ENCODE data around the gene FCER1G. TPM values are rescaled to one million over a fixed set of nuclear protein-coding genes. Genes with fewer than 3 reads are reported as not detected.

The FCER1G gene
- total and polyA plus RNA-seq, 9 donors, result 7.1 to 270 (median 28.9) TPM

DNA sequence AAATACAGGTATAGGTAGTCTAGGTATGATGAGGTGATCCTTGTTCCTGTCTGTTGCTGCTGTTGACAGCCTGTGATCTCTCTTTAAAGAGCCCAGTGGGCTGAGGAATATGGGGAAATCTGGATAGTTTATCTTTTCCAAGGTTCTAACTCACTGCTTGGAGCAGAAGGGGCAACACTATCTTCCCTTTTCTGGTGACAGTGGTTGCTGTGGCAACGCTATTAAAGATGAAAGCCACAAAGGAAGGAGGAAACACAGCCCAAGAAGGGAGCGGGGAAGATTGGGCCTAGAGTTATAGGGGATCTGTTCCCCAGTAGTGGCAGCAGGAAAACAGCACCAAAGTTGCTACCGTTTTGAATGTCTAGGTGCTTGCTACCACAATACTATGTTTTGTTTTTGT is 52.2 kb downstream of the FCER1G start:
- WGBS, 3 donors, result 42 to 53% (median 42%) methylated on average over 3 of the region's 3 CpGs
- Histone ChIP-seq H3K4me3 (no peak overlapping the region), H3K27ac (peak overlapping the region; percentile 8 to 70), H3K9me3 (no peaks in the 10 kb centered on the region), H3K36me3 (no peaks in the 10 kb centered on the region), H3K27me3 (no peaks in the 10 kb centered on the region), H3K4me1 (ENCODE audit: insufficient read depth) (peaks cover 24% of the 10 kb centered on the region)
- intact Hi-C loops (cut with DNase I), result no loop called here
- peak in 2 of 5 donors; percentile 9 to 35 for DNase-seq
- TF ChIP-seq POLR2A (IDR thresholded peaks at IDR 0.05) (no peak), EP300 (IDR thresholded peaks at IDR 0.05) (no peak)
- TF ChIP-seq, protein P1, sequence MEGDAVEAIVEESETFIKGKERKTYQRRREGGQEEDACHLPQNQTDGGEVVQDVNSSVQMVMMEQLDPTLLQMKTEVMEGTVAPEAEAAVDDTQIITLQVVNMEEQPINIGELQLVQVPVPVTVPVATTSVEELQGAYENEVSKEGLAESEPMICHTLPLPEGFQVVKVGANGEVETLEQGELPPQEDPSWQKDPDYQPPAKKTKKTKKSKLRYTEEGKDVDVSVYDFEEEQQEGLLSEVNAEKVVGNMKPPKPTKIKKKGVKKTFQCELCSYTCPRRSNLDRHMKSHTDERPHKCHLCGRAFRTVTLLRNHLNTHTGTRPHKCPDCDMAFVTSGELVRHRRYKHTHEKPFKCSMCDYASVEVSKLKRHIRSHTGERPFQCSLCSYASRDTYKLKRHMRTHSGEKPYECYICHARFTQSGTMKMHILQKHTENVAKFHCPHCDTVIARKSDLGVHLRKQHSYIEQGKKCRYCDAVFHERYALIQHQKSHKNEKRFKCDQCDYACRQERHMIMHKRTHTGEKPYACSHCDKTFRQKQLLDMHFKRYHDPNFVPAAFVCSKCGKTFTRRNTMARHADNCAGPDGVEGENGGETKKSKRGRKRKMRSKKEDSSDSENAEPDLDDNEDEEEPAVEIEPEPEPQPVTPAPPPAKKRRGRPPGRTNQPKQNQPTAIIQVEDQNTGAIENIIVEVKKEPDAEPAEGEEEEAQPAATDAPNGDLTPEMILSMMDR (IDR thresholded peaks at IDR 0.05), result no peak

Small RNA genes lying within 50 kb of the gene (microRNA-seq; reads per million reads assigned to microRNA genes)
- gene MIR5187, result 0 to 0.18 (median 0.16) reads per million in 3 donors

Other genes starting within 250 kb of the FCER1G start
- 10 to 100 TPM; 14.8 to 62.7 (median 34.9) TPM for gene F11R, start 194.1 kb upstream of the FCER1G start, total RNA-seq
- 10 to 100 TPM; 26.1 to 68.5 TPM for gene F11R, start 194.1 kb upstream of the FCER1G start, polyA plus RNA-seq
- gene TSTD1, start 176.3 kb upstream of the FCER1G start, total RNA-seq, result 100 to 1,000 TPM in 1 of 7 donors, 10 to 100 TPM in 6; 32.6 to 200 (median 50.3) TPM
- 100 to 1,000 TPM in 1 of 2 donors, 10 to 100 TPM in 1; 13.6 to 107 TPM for gene TSTD1, start 176.3 kb upstream of the FCER1G start, polyA plus RNA-seq
- gene USF1, start 169.3 kb upstream of the FCER1G start, total RNA-seq, result 10 to 100 TPM; 28.1 to 49.6 (median 44.0) TPM
- gene USF1, start 169.3 kb upstream of the FCER1G start, polyA plus RNA-seq, result 10 to 100 TPM; 38.8 to 54.8 TPM
- gene ARHGAP30, start 145.4 kb upstream of the FCER1G start, total RNA-seq, result 1 to 10 TPM; 1.7 to 6.3 (median 2.8) TPM
- gene ARHGAP30, start 145.4 kb upstream of the FCER1G start, polyA plus RNA-seq, result 1 to 10 TPM; 1.6 to 9.3 TPM
- 1 to 10 TPM in 1 of 7 donors, under 1 TPM in 4, not detected in 2; 0.15 to 4.4 (median 0.26) TPM for gene NECTIN4, start 125.7 kb upstream of the FCER1G start, total RNA-seq
- under 1 TPM in 1 of 2 donors, not detected in 1; 0.07 TPM for gene NECTIN4, start 125.7 kb upstream of the FCER1G start, polyA plus RNA-seq
- 10 to 100 TPM in 2 of 7 donors, 1 to 10 TPM in 5; 5.5 to 23.3 (median 7.5) TPM for gene KLHDC9, start 116.9 kb upstream of the FCER1G start, total RNA-seq
- gene KLHDC9, start 116.9 kb upstream of the FCER1G start, polyA plus RNA-seq, result 1 to 10 TPM; 7.1 to 7.3 TPM
- 10 to 100 TPM; 18.1 to 54.0 (median 46.9) TPM for gene PFDN2, start 97.3 kb upstream of the FCER1G start, total RNA-seq
- 10 to 100 TPM; 66.6 to 94.4 TPM for gene PFDN2, start 97.3 kb upstream of the FCER1G start, polyA plus RNA-seq
- 10 to 100 TPM; 25.4 to 37.1 (median 33.7) TPM for gene NIT1, start 97.2 kb upstream of the FCER1G start, total RNA-seq
- gene NIT1, start 97.2 kb upstream of the FCER1G start, polyA plus RNA-seq, result 10 to 100 TPM; 36.7 to 37.5 TPM
- 10 to 100 TPM; 19.0 to 40.2 (median 38.1) TPM for gene DEDD, start 82.6 kb upstream of the FCER1G start, total RNA-seq
- gene DEDD, start 82.6 kb upstream of the FCER1G start, polyA plus RNA-seq, result 10 to 100 TPM; 35.2 to 53.9 TPM
- gene UFC1, start 61.3 kb upstream of the FCER1G start, total RNA-seq, result 100 to 1,000 TPM in 3 of 7 donors, 10 to 100 TPM in 4; 63.2 to 111 (median 96.1) TPM
- 100 to 1,000 TPM; 131 to 209 TPM for gene UFC1, start 61.3 kb upstream of the FCER1G start, polyA plus RNA-seq
- gene USP21, start 55.8 kb upstream of the FCER1G start, total RNA-seq, result 10 to 100 TPM; 16.7 to 41.9 (median 38.5) TPM
- gene USP21, start 55.8 kb upstream of the FCER1G start, polyA plus RNA-seq, result 10 to 100 TPM; 29.2 to 32.0 TPM
- gene PPOX, start 48.9 kb upstream of the FCER1G start, total RNA-seq, result 10 to 100 TPM; 20.1 to 37.9 (median 24.2) TPM
- 10 to 100 TPM; 21.1 to 29.6 TPM for gene PPOX, start 48.9 kb upstream of the FCER1G start, polyA plus RNA-seq
- 10 to 100 TPM; 23.1 to 40.6 (median 28.8) TPM for gene B4GALT3, start 37.8 kb upstream of the FCER1G start, total RNA-seq
- 10 to 100 TPM; 24.2 to 44.0 TPM for gene B4GALT3, start 37.8 kb upstream of the FCER1G start, polyA plus RNA-seq
- 100 to 1,000 TPM in 4 of 7 donors, 10 to 100 TPM in 3; 40.7 to 437 (median 103) TPM for gene ADAMTS4, start 16.2 kb upstream of the FCER1G start, total RNA-seq
- 10 to 100 TPM in 1 of 2 donors, under 1 TPM in 1; 0.90 to 19.4 TPM for gene ADAMTS4, start 16.2 kb upstream of the FCER1G start, polyA plus RNA-seq
- 100 to 1,000 TPM in 4 of 7 donors, 10 to 100 TPM in 3; 90.7 to 137 (median 105) TPM for gene NDUFS2, start 12.9 kb upstream of the FCER1G start, total RNA-seq
- gene NDUFS2, start 12.9 kb upstream of the FCER1G start, polyA plus RNA-seq, result 100 to 1,000 TPM in 1 of 2 donors, 10 to 100 TPM in 1; 76.2 to 140 TPM
- 1 to 10 TPM in 1 of 7 donors, under 1 TPM in 1, not detected in 5; 0.85 to 4.3 TPM for gene APOA2, start 8.3 kb downstream of the FCER1G start, total RNA-seq
- gene APOA2, start 8.3 kb downstream of the FCER1G start, polyA plus RNA-seq, result not detected
- 10 to 100 TPM in 1 of 7 donors, 1 to 10 TPM in 6; 2.4 to 15.2 (median 7.5) TPM for gene TOMM40L, start 10.8 kb downstream of the FCER1G start, total RNA-seq
- gene TOMM40L, start 10.8 kb downstream of the FCER1G start, polyA plus RNA-seq, result 10 to 100 TPM in 1 of 2 donors, 1 to 10 TPM in 1; 3.7 to 10.4 TPM
- gene NR1I3, start 22.9 kb downstream of the FCER1G start, total RNA-seq, result not detected
- not detected for gene NR1I3, start 22.9 kb downstream of the FCER1G start, polyA plus RNA-seq
- gene PCP4L1, start 43.5 kb downstream of the FCER1G start, total RNA-seq, result 10 to 100 TPM in 1 of 7 donors, 1 to 10 TPM in 5, under 1 TPM in 1; 0.69 to 20.2 (median 1.7) TPM
- 1 to 10 TPM; 2.6 to 9.4 TPM for gene PCP4L1, start 43.5 kb downstream of the FCER1G start, polyA plus RNA-seq
- 1 to 10 TPM; 1.4 to 3.8 (median 2.5) TPM for gene MPZ, start 94.7 kb downstream of the FCER1G start, total RNA-seq
- 1 to 10 TPM; 2.3 to 9.3 TPM for gene MPZ, start 94.7 kb downstream of the FCER1G start, polyA plus RNA-seq
- 100 to 1,000 TPM in 5 of 7 donors, 10 to 100 TPM in 2; 12.6 to 149 (median 126) TPM for gene SDHC, start 99.1 kb downstream of the FCER1G start, total RNA-seq
- gene SDHC, start 99.1 kb downstream of the FCER1G start, polyA plus RNA-seq, result 100 to 1,000 TPM; 115 to 327 TPM
- 10 to 100 TPM in 1 of 7 donors, 1 to 10 TPM in 3, not detected in 3; 1.5 to 15.2 (median 2.5) TPM for gene CFAP126, start 152.6 kb downstream of the FCER1G start, total RNA-seq
- gene CFAP126, start 152.6 kb downstream of the FCER1G start, polyA plus RNA-seq, result under 1 TPM in 1 of 2 donors, not detected in 1; 0.11 TPM